SK-N-MC (cell line): ENCODE data around the gene SEPTIN5.

Source experiments
- EZH2 ChIP-seq: fragments of 200-600 bp; sonication (generic); IDR thresholded peaks from one replicate; pipeline ENCODE4 v1.6.1; 2017; ENCODE audit warnings: antibody characterized with exemption
- POLR2AphosphoS5 ChIP-seq: IDR thresholded peaks from 2 replicates; pipeline ENCODE4 v1.6.1; 2012; ENCODE audit warnings: mild to moderate bottlenecking, low read depth, low read length, borderline replicate concordance

DNA sequence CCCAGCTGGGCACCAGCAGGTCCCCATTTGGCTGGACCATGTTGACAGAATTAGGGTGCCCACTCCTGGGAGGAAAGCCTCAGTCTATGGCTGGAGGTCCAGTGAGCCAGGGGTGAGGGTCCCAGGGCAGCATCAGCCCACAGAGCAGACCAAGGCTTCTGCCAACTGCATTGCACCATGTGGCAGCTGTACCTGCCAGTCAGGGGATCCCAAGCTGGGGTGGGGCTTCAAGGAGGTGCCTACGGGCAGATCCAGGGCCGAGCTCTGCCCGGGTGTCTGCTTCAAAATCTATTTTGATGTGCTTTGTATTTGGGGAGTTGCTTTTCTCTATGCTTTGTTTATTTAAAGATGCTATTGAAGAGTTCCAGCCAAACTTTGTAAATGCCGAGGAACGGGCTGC is 19.5 kb downstream of the SEPTIN5 start:
- TF ChIP-seq POLR2AphosphoS5 (no peak), EZH2 (no peak)
